HCT116 (cell line): ENCODE results near the gene MAGEA2.

ENCODE experiments used
- ATF3 ChIP-seq: IDR thresholded peaks from 2 replicates; pipeline ENCODE4 v1.6.1; 2012
- CEBPB ChIP-seq: IDR thresholded peaks from 2 replicates; pipeline ENCODE4 v1.6.1; 2012; ENCODE audit warnings: low read depth
- CTCF ChIP-seq, 3 experiments: fragments of 200-600 bp in 1 of 3; sonication (generic) in 1 of 3; IDR thresholded peaks in 2 of 3; conservative IDR thresholded peaks in 1 of 3; 2 replicates each; pipeline ENCODE4 v1.5.1; 2012 to 2017; ENCODE audit warnings: low read depth in 2 of 3, low read length in 2 of 3, antibody characterized with exemption in 1 of 3, borderline replicate concordance in 1 of 3, control low read depth in 1 of 3, mild to moderate bottlenecking in 1 of 3, mixed read lengths in 1 of 3, mixed run types in 1 of 3, moderate library complexity in 1 of 3; ENCODE audit not compliant: insufficient read depth in 1 of 3
- EZH2 ChIP-seq: fragments of 200-600 bp; sonication (generic); IDR thresholded peaks from 2 replicates; pipeline ENCODE4 v1.6.1; 2017; ENCODE audit warnings: antibody characterized with exemption, mixed run types
- EZH2phosphoT487 ChIP-seq: fragments of 200-600 bp; IDR thresholded peaks from 2 replicates; pipeline ENCODE4 v1.6.1; 2018; ENCODE audit warnings: antibody characterized with exemption, borderline replicate concordance
- FOSL1 ChIP-seq: IDR thresholded peaks from 2 replicates; pipeline ENCODE4 v1.6.1; 2012; ENCODE audit warnings: low read depth
- POLR2A ChIP-seq: IDR thresholded peaks from 2 replicates; pipeline ENCODE4 v1.7.0; 2011; ENCODE audit warnings: borderline replicate concordance; ENCODE audit not compliant: insufficient read depth, insufficient read length; ENCODE audit errors: extremely low read depth
- POLR2AphosphoS5 ChIP-seq: IDR thresholded peaks from 2 replicates; pipeline ENCODE4 v1.6.1; 2011; ENCODE audit warnings: mild to moderate bottlenecking, low read depth, low read length, moderate library complexity
- RAD21 ChIP-seq: IDR thresholded peaks from 2 replicates; pipeline ENCODE4 v1.6.1; 2012; ENCODE audit warnings: low read depth, mild to moderate bottlenecking
- REST ChIP-seq: IDR thresholded peaks from 2 replicates; pipeline ENCODE4 v1.6.1; 2012; ENCODE audit warnings: low read depth
- SP1 ChIP-seq: IDR thresholded peaks from 2 replicates; pipeline ENCODE4 v1.6.1; 2012; ENCODE audit warnings: low read depth
- ZBTB33 ChIP-seq: IDR thresholded peaks from 2 replicates; pipeline ENCODE4 v1.6.1; 2011; ENCODE audit warnings: mild to moderate bottlenecking, low read length, moderate library complexity; ENCODE audit not compliant: insufficient replicate concordance; ENCODE audit errors: extremely low read depth

GRCh38 chrX:152725409-152725808 is 28.2 kb downstream of the MAGEA2 start:
- no peak for TF ChIP-seq CTCF (IDR thresholded peaks at IDR 0.05 in 2 of 3, conservative IDR thresholded peaks at IDR 0.05 in 1 of 3; ENCODE audit: borderline replicate concordance in 1 of 3, insufficient read depth in 1 of 3, low read depth in 2 of 3, low read length in 2 of 3)
- no peak for TF ChIP-seq REST
- TF ChIP-seq POLR2A, result no peak
- no peak for TF ChIP-seq ZBTB33
- no peak for TF ChIP-seq SP1
- TF ChIP-seq RAD21, result no peak
- no peak for TF ChIP-seq POLR2AphosphoS5
- no peak for TF ChIP-seq CEBPB
- no peak for TF ChIP-seq EZH2
- TF ChIP-seq FOSL1, result no peak
- no peak for TF ChIP-seq ATF3
- TF ChIP-seq EZH2phosphoT487, result no peak
